GM12878 (cell line): ENCODE measurements around the gene RIN2. TPM values are rescaled to one million over a fixed set of nuclear protein-coding genes. Genes with fewer than 3 reads are reported as not detected.

Experiments used
- ATAC-seq: fragments of 200-7000 bp; cut with Tn5 transposase; 3 replicates; pipeline ENCODE4 v1.9.1; 2020; ENCODE audit warnings: mild to moderate bottlenecking, moderate library complexity
- BruUV-seq: library from RNA; stranded (reverse); fragments of 400-500 nt; replicated peaks from 2 replicates; lab custom pipeline; 2021; lab: Mats Ljungman, UMichigan
- CTCF ChIA-PET: fragments of 300-600 bp; sonication (Branson Sonifier 250); formaldehyde crosslinking; extraction: SDS; loops from one replicate; lab custom pipeline; 2021; ENCODE audit warnings: inconsistent platforms; lab: Yijun Ruan, JAX
- POLR2A ChIA-PET: fragments of 350-600 bp; formaldehyde crosslinking; extraction: SDS; loops from one replicate; lab custom pipeline; 2021; ENCODE audit warnings: inconsistent platforms; lab: Charles Lee
- RAD21 ChIA-PET: fragments of 300-600 bp; sonication (Branson Sonifier 250); formaldehyde crosslinking; loops from one replicate; lab custom pipeline; 2023; ENCODE audit warnings: antibody characterized with exemption; ENCODE audit not compliant: unreplicated experiment; lab: Charles Lee
- SMC1A ChIA-PET: fragments of 300-600 bp; sonication (Branson Sonifier 250); formaldehyde crosslinking; loops from one replicate; lab custom pipeline; 2023; ENCODE audit not compliant: unreplicated experiment, uncharacterized antibody; lab: Charles Lee
- DNase-seq: peaks from one replicate; pipeline ENCODE4 v3.0.0-alpha.2; 2011; ENCODE audit warnings: low read depth, low spot score
- FAIRE-seq: peaks from 3 replicates; lab custom pipeline; 2011; peaks lifted over from hg19 to GRCh38; lab: Jason Lieb, UNC
- H2AFZ ChIP-seq: 2 replicates; pipeline ENCODE4 v1.6.0; 2011; ENCODE audit warnings: low read depth, low read length, control low read depth; ENCODE audit not compliant: control insufficient read depth
- H3K27ac ChIP-seq: 2 replicates; pipeline ENCODE4 v1.5.1; 2011; ENCODE audit warnings: control low read depth; ENCODE audit not compliant: control insufficient read depth, insufficient read depth
- H3K27me3 ChIP-seq, 2 experiments: replicated peaks in 1 of 2; 2 replicates each; pipeline versions ENCODE4 v1.6.0 to v1.6.1; 2011; ENCODE audit warnings: low read length in 1 of 2; ENCODE audit not compliant: control insufficient read depth in 2 of 2, insufficient read depth in 2 of 2
- H3K36me3 ChIP-seq, 2 experiments: 2 replicates each; pipeline ENCODE4 v1.5.1; 2011; ENCODE audit warnings: low read length in 1 of 2; ENCODE audit not compliant: control insufficient read depth in 2 of 2, insufficient read depth in 2 of 2
- H3K4me1 ChIP-seq: 2 replicates; pipeline ENCODE4 v1.6.1; 2011; ENCODE audit warnings: mild to moderate bottlenecking, low read length, moderate library complexity, mixed read lengths; ENCODE audit not compliant: control insufficient read depth, insufficient read depth
- H3K4me2 ChIP-seq: 2 replicates; pipeline ENCODE4 v1.6.0; 2011; ENCODE audit warnings: control low read depth; ENCODE audit not compliant: control insufficient read depth, insufficient read depth
- H3K4me3 ChIP-seq: fragments of 200-600 bp; sonication (generic); 2 replicates; pipeline ENCODE4 v1.5.1; 2016
- H3K79me2 ChIP-seq: 2 replicates; pipeline ENCODE4 v1.6.0; 2011; ENCODE audit warnings: low read length; ENCODE audit not compliant: control insufficient read depth, insufficient read depth
- H3K9ac ChIP-seq: 2 replicates; pipeline ENCODE4 v1.8.0; 2011; ENCODE audit warnings: low read length, control low read depth, mixed read lengths; ENCODE audit not compliant: control insufficient read depth, insufficient read depth
- H3K9me3 ChIP-seq: replicated peaks from 3 replicates; pipeline ENCODE4 v1.5.1; 2011; ENCODE audit warnings: mild to moderate bottlenecking, low read length; ENCODE audit not compliant: control insufficient read depth, insufficient read depth
- H4K20me1 ChIP-seq: 2 replicates; pipeline ENCODE4 v1.6.0; 2011; ENCODE audit not compliant: control insufficient read depth, insufficient read depth
- EED ChIP-seq: sonication (generic); IDR thresholded peaks from 2 replicates; pipeline ENCODE4 v1.6.1; 2016; ENCODE audit warnings: antibody characterized with exemption, low read depth
- HDAC6 ChIP-seq: fragments of 200-600 bp; sonication (generic); IDR thresholded peaks from one replicate; pipeline ENCODE4 v1.8.0; 2017; ENCODE audit warnings: antibody characterized with exemption; ENCODE audit not compliant: unreplicated experiment
- HSF1 ChIP-seq: fragments of 150-350 bp; IDR thresholded peaks from 2 replicates; pipeline ENCODE4 v1.6.1; 2014; ENCODE audit warnings: mild to moderate bottlenecking, low read depth, low read length
- MEF2A ChIP-seq: IDR thresholded peaks from 2 replicates; pipeline ENCODE4 v1.6.1; 2011; ENCODE audit warnings: low read depth, mild to moderate bottlenecking, low read length, moderate library complexity; ENCODE audit not compliant: insufficient read depth
- PAX8 ChIP-seq: fragments of 450-650 bp; IDR thresholded peaks from 2 replicates; pipeline ENCODE4 v1.6.1; 2017; ENCODE audit warnings: mild to moderate bottlenecking, moderate library complexity
- PML ChIP-seq: IDR thresholded peaks from 2 replicates; pipeline ENCODE4 v1.6.1; 2012; ENCODE audit warnings: low read length, inconsistent platforms
- SMAD5 ChIP-seq: IDR thresholded peaks from 2 replicates; pipeline ENCODE4 v1.6.1; 2016; ENCODE audit warnings: antibody characterized with exemption, low read depth
- STAT3 ChIP-seq: IDR thresholded peaks from 2 replicates; pipeline ENCODE4 v1.6.1; 2011; ENCODE audit warnings: low read depth, low read length, improper control_type of control experiment
- SUZ12 ChIP-seq: fragments of 200-600 bp; sonication (generic); IDR thresholded peaks from one replicate; pipeline ENCODE4 v1.6.1; 2018; ENCODE audit warnings: antibody characterized with exemption, mild to moderate bottlenecking; ENCODE audit not compliant: unreplicated experiment
- WGBS: methylation state at CpG from one replicate; pipeline ENCODE4 v1.1.6; 2016; ENCODE audit warnings: low lambda C conversion rate; ENCODE audit not compliant: insufficient replicate concordance, insufficient coverage; ENCODE audit errors: missing lambda C conversion rate; 5-methylcytosine and 5-hydroxymethylcytosine counted together
- in situ Hi-C: fragments of 300-500 bp; cut with MboI; formaldehyde crosslinking; loops from 9 replicates; pipeline ENCODE4 v1.14.3; 2018; ENCODE audit warnings: mixed read lengths
- intact Hi-C: fragments of 100-400 bp; cut with micrococcal nuclease; formaldehyde crosslinking; loops from one replicate; pipeline ENCODE4 v1.14.2; 2022; ENCODE audit not compliant: unreplicated experiment
- polyA plus RNA-seq, 11 experiments: library from polyadenylated mRNA; depleted of rRNA in 4 of 11; unstranded in 6 of 11; stranded (reverse) in 5 of 11; fragments of >200 nt; fragmentation: Nextera tagmentation in 4 of 11; fragmentation: Illumina TruSeq in 1 of 11; extraction: Ambion mirVana in 4 of 11; extraction: Trizol in 1 of 11; gene quantifications; 1 replicate in 1 of 11; 2 replicates in 10 of 11; pipeline versions ENCODE4 v1.2.1 to v1.2.3, GENCODE V29; 2011 to 2016; ENCODE audit warnings: inconsistent platforms in 2 of 11, missing spikeins in 2 of 11, low read depth in 1 of 11
- total RNA-seq, 4 experiments: library from RNA; depleted of rRNA in 3 of 4; stranded (reverse); fragments of >200 nt in 3 of 4; fragmentation: Illumina TruSeq in 1 of 4; extraction: Trizol in 1 of 4; gene quantifications; 2 replicates each; pipeline versions ENCODE4 v1.2.1 to v1.2.3, GENCODE V29; 2013 to 2021
- TF ChIP-seq, protein P1 (sequence below): IDR thresholded peaks from 2 replicates; pipeline ENCODE4 v1.6.1; 2011; ENCODE audit warnings: borderline replicate concordance, low read depth, mild to moderate bottlenecking, moderate library complexity, low read length; ENCODE audit not compliant: insufficient read depth, poor library complexity, severe bottlenecking
- TF ChIP-seq, protein P2 (sequence below): fragments of 450-650 bp; IDR thresholded peaks from 2 replicates; pipeline ENCODE4 v1.6.1; 2016; ENCODE audit warnings: mild to moderate bottlenecking

RIN2 gene
- total and polyA plus RNA-seq, 10 of the 15 experiments (the other 5 are each of a cell fraction or from before 2014, with no cell fraction given) = 0.68 to 8.5 (median 4.5) TPM

GRCh38 chr20:19787366-19787765 lies 29.3 kb downstream of the RIN2 start:
- in situ Hi-C loops = no loop called here
- intact Hi-C loops = loop anchor here (5.0 to 10.0 kb wide), 3 partner anchors 35 to 115 kb away; no protein-coding TSS in a partner anchor
- Histone ChIP-seq H3K36me3 (no peaks in the 10 kb centered on the region), H4K20me1 (no peaks in the 10 kb centered on the region), H3K9me3 (no peaks in the 10 kb centered on the region), H3K79me2 (no peaks in the 10 kb centered on the region), H3K4me3 (no peak overlapping the region), H3K9ac (no peak overlapping the region), H3K27me3 (no peaks in the 10 kb centered on the region; a peak in 1 of 4 replicates), H2AFZ (no peak overlapping the region), H3K4me1 (no peaks in the 10 kb centered on the region), H3K4me2 (no peak overlapping the region), H3K27ac (no peak overlapping the region)
- FAIRE-seq (no peak), ATAC-seq (no peak), DNase-seq (no peak)
- TF ChIP-seq HDAC6 (no peak), HSF1 (no peak)
- POLR2A ChIA-PET = no interaction called here
- SMC1A ChIA-PET = interaction anchor here (0.6 to 4.7 kb wide), 13 partner anchors 9 to 807 kb away, joined by 3 to 50 read pairs (median 5); partner anchors contain the start of genes CFAP61 and CRNKL1
- RAD21 ChIA-PET = interaction anchor here (0.9 to 3.1 kb wide), 5 partner anchors 28 to 116 kb away, joined by 3 to 27 read pairs (median 4); no protein-coding TSS in a partner anchor
- CTCF ChIA-PET = interaction anchor here (1.1 to 10.8 kb wide), 5 partner anchors 19 to 206 kb away, joined by 3 to 89 read pairs (median 33); no protein-coding TSS in a partner anchor
- WGBS = 47% methylated on average over 3 of the region's 3 CpGs
- no TSS peak for BruUV-seq

- SMC1A ChIA-PET = interaction anchor here (0.7 to 4.7 kb wide), 6 partner anchors 9 to 948 kb away, joined by 3 to 50 read pairs (median 6); no protein-coding TSS in a partner anchor
- no TSS peak for BruUV-seq
- H3K79me2 ChIP-seq = no peaks in the 10 kb centered on the region
- H3K4me3 ChIP-seq = no peak overlapping the region
- intact Hi-C loops (loop anchor here (5.0 to 10.0 kb wide), 3 partner anchors 33 to 113 kb away; no protein-coding TSS in a partner anchor), in situ Hi-C loops (no loop called here)
- CTCF ChIA-PET = interaction anchor here (1.6 to 10.8 kb wide), 2 partner anchors 14 to 39 kb away, joined by 5 to 89 read pairs; no protein-coding TSS in a partner anchor
- no peaks in the 10 kb centered on the region for H3K36me3 ChIP-seq
- H3K4me1 ChIP-seq = no peaks in the 10 kb centered on the region
- H4K20me1 ChIP-seq = no peaks in the 10 kb centered on the region
- 76% methylated on average over 5 of the region's 5 CpGs for WGBS
- H3K9me3 ChIP-seq = no peaks in the 10 kb centered on the region
- ATAC-seq (no peak), FAIRE-seq (no peak), DNase-seq (no peak)
- no peak overlapping the region for H3K27ac ChIP-seq
- no peak overlapping the region for H3K4me2 ChIP-seq
- RAD21 ChIA-PET = no interaction called here
- POLR2A ChIA-PET = no interaction called here
- no peak overlapping the region for H2AFZ ChIP-seq
- H3K9ac ChIP-seq = no peak overlapping the region
- no peaks in the 10 kb centered on the region; a peak in 1 of 4 replicates for H3K27me3 ChIP-seq
- TF ChIP-seq PML = no peak
- TF ChIP-seq PAX8 = no peak
- TF ChIP-seq, protein P1, sequence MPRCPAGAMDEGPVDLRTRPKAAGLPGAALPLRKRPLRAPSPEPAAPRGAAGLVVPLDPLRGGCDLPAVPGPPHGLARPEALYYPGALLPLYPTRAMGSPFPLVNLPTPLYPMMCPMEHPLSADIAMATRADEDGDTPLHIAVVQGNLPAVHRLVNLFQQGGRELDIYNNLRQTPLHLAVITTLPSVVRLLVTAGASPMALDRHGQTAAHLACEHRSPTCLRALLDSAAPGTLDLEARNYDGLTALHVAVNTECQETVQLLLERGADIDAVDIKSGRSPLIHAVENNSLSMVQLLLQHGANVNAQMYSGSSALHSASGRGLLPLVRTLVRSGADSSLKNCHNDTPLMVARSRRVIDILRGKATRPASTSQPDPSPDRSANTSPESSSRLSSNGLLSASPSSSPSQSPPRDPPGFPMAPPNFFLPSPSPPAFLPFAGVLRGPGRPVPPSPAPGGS = no peak
- TF ChIP-seq SMAD5 = no peak
- TF ChIP-seq SUZ12 = no peak
- no peak for TF ChIP-seq MEF2A
- TF ChIP-seq, protein P2, sequence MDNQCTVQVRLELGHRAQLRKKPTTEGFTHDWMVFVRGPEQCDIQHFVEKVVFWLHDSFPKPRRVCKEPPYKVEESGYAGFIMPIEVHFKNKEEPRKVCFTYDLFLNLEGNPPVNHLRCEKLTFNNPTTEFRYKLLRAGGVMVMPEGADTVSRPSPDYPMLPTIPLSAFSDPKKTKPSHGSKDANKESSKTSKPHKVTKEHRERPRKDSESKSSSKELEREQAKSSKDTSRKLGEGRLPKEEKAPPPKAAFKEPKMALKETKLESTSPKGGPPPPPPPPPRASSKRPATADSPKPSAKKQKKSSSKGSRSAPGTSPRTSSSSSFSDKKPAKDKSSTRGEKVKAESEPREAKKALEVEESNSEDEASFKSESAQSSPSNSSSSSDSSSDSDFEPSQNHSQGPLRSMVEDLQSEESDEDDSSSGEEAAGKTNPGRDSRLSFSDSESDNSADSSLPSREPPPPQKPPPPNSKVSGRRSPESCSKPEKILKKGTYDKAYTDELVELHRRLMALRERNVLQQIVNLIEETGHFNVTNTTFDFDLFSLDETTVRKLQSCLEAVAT = no peak
- TF ChIP-seq STAT3 = no peak
- no peak for TF ChIP-seq EED
Observed at GRCh38 chr20:19789009-19789408, 31.0 kb downstream of the RIN2 start.
